ENCODE measurements around the gene PLEKHM2.

- no peak for TF ChIP-seq CTCF (conservative IDR thresholded peaks at IDR 0.05; ENCODE audit: low read depth, low read length)
- TF ChIP-seq EZH2 (IDR thresholded peaks at IDR 0.05; ENCODE audit: borderline replicate concordance, low read depth, low read length, poor library complexity, severe bottlenecking) = no peak
Observed at GRCh38 chr1:15733726-15734226, 49.7 kb downstream of the PLEKHM2 start.

Data from A673 (cell line).